IMR-90 (cell line): ENCODE data around the gene GRID1.

ENCODE experiments used
- CTCF ChIP-seq: conservative IDR thresholded peaks from 2 replicates; pipeline ENCODE4 v1.5.1; 2012; ENCODE audit warnings: mild to moderate bottlenecking, low read depth, low read length, improper control_type of control experiment
- MAFK ChIP-seq: IDR thresholded peaks from 2 replicates; pipeline ENCODE4 v1.6.1; 2012; ENCODE audit warnings: low read depth, low read length, improper control_type of control experiment
- POLR2A ChIP-seq: IDR thresholded peaks from 2 replicates; pipeline ENCODE4 v1.6.1; 2012; ENCODE audit warnings: mild to moderate bottlenecking, low read depth, low read length
- RAD21 ChIP-seq: IDR thresholded peaks from 2 replicates; pipeline ENCODE4 v1.6.1; 2012; ENCODE audit warnings: low read length, improper control_type of control experiment

- TF ChIP-seq CTCF, result no peak
- TF ChIP-seq MAFK, result no peak
- no peak for TF ChIP-seq POLR2A
- TF ChIP-seq RAD21, result no peak
Measured at GRCh38 chr10:86345859-86346798, 20.5 kb downstream of the GRID1 start.
